Osteoblast (primary cell): ENCODE results near the gene PPP1R12A. TPM values are rescaled to one million over a fixed set of nuclear protein-coding genes. Genes with fewer than 3 reads are reported as not detected.
A peak's percentile ranks its signal among the peaks of the same experiment; 100 is the strongest.
"Not testable (repeated sequence)": the region's sequence is repeated elsewhere in the genome, so short reads cannot be mapped to it uniquely, and the experiment has no call there.

Experiments used
- DNase-seq: peaks from one replicate; pipeline ENCODE4 v3.0.0; 2011; ENCODE audit warnings: low spot score, mixed read lengths; ENCODE audit not compliant: insufficient read length; ENCODE audit errors: missing footprints
- H2AFZ ChIP-seq: 2 replicates; pipeline ENCODE4 v1.6.0; 2011; ENCODE audit warnings: mild to moderate bottlenecking, low read length
- H3K27ac ChIP-seq: 2 replicates; pipeline ENCODE4 v1.5.1; 2011; ENCODE audit warnings: mild to moderate bottlenecking, low read depth, low read length, moderate library complexity
- H3K27me3 ChIP-seq: 2 replicates; pipeline ENCODE4 v1.6.0; 2012; ENCODE audit warnings: mild to moderate bottlenecking, control low read depth, inconsistent platforms, low read length, moderate library complexity; ENCODE audit not compliant: insufficient read depth
- H3K36me3 ChIP-seq: 2 replicates; pipeline ENCODE4 v1.5.1; 2011; ENCODE audit warnings: mild to moderate bottlenecking, low read length, control low read depth, moderate library complexity; ENCODE audit not compliant: insufficient read depth
- H3K4me1 ChIP-seq: 2 replicates; pipeline ENCODE4 v1.5.1; 2011; ENCODE audit warnings: mild to moderate bottlenecking, low read length, control low read depth, moderate library complexity; ENCODE audit not compliant: insufficient read depth
- H3K4me2 ChIP-seq: 2 replicates; pipeline ENCODE4 v1.6.0; 2011; ENCODE audit warnings: mild to moderate bottlenecking, low read length; ENCODE audit not compliant: insufficient read depth
- H3K4me3 ChIP-seq: fragments of 200-600 bp; sonication (generic); 3 replicates; pipeline ENCODE4 v1.5.1; 2012; ENCODE audit warnings: mild to moderate bottlenecking, low read length, inconsistent platforms; ENCODE audit not compliant: insufficient read depth
- H3K79me2 ChIP-seq: 2 replicates; pipeline ENCODE4 v1.6.0; 2012; ENCODE audit warnings: mild to moderate bottlenecking, low read length, control low read depth, inconsistent platforms; ENCODE audit not compliant: insufficient read depth
- H3K9me3 ChIP-seq: 2 replicates; pipeline ENCODE4 v1.5.1; 2011; ENCODE audit warnings: low read depth, low read length, control low read depth
- H4K20me1 ChIP-seq: 2 replicates; pipeline ENCODE4 v1.6.0; 2012; ENCODE audit warnings: mild to moderate bottlenecking, low read length, control low read depth; ENCODE audit not compliant: insufficient read depth
- total RNA-seq: library from RNA; depleted of rRNA; stranded (reverse); fragments of >200 nt; gene quantifications from 2 replicates; pipeline ENCODE4 v1.2.3, GENCODE V29; 2012
- TF ChIP-seq, protein P1 (sequence below): IDR thresholded peaks from 2 replicates; pipeline ENCODE4 v1.5.1; 2011; ENCODE audit warnings: mild to moderate bottlenecking, low read depth, low read length, moderate library complexity; ENCODE audit errors: extremely low read depth

The PPP1R12A gene
- total RNA-seq, 1 donor: 165 TPM

GRCh38 chr12:79883216-79883615, 51.7 kb downstream of the PPP1R12A start:
- TF ChIP-seq, protein P1, sequence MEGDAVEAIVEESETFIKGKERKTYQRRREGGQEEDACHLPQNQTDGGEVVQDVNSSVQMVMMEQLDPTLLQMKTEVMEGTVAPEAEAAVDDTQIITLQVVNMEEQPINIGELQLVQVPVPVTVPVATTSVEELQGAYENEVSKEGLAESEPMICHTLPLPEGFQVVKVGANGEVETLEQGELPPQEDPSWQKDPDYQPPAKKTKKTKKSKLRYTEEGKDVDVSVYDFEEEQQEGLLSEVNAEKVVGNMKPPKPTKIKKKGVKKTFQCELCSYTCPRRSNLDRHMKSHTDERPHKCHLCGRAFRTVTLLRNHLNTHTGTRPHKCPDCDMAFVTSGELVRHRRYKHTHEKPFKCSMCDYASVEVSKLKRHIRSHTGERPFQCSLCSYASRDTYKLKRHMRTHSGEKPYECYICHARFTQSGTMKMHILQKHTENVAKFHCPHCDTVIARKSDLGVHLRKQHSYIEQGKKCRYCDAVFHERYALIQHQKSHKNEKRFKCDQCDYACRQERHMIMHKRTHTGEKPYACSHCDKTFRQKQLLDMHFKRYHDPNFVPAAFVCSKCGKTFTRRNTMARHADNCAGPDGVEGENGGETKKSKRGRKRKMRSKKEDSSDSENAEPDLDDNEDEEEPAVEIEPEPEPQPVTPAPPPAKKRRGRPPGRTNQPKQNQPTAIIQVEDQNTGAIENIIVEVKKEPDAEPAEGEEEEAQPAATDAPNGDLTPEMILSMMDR: no peak

DNA sequence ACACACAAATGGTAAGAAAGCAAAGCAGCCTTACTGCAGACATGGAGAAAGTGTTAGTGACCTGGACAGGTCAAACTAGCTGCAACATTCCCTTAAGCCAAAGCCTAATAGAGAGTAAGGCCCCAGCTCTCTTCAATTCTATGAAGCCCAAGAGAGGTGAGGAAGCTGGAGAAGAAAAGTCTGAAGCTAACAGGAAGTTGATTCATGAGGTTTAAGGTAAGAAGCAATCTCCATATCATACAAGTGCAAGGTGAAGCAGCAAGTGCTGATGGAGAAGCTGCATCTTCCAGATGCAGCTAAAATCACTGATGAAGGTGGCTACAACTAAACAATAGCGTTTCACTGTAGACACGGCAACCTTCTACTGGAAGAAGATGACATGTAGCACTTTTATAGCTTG, 53.5 kb downstream of the PPP1R12A start:
- Histone ChIP-seq H3K4me2 (no peak overlapping the region), H3K79me2 (peaks cover 98% of the 10 kb centered on the region), H3K9me3 (no peaks in the 10 kb centered on the region), H3K36me3 (no peaks in the 10 kb centered on the region), H3K4me3 (no peak overlapping the region), H3K27ac (no peak overlapping the region), H3K27me3 (no peaks in the 10 kb centered on the region), H3K4me1 (peaks cover 23% of the 10 kb centered on the region), H2AFZ (no peak overlapping the region), H4K20me1 (peaks cover 28% of the 10 kb centered on the region)
- no peak for DNase-seq
- TF ChIP-seq, protein P1: no peak

More at GRCh38 chr12:79883216-79883615, 51.7 kb downstream of the PPP1R12A start:
- Histone ChIP-seq H3K4me3 (no peak overlapping the region), H3K27me3 (no peaks in the 10 kb centered on the region), H3K9me3 (no peaks in the 10 kb centered on the region), H3K4me2 (peak overlapping the region; percentile 3), H3K79me2 (peaks cover 99% of the 10 kb centered on the region), H3K4me1 (peaks cover 38% of the 10 kb centered on the region), H3K27ac (peak overlapping the region; percentile 16), H4K20me1 (peaks cover 27% of the 10 kb centered on the region), H3K36me3 (no peaks in the 10 kb centered on the region), H2AFZ (no peak overlapping the region)
- no peak for DNase-seq

- not testable (repeated sequence) for H3K9me3 ChIP-seq, H2AFZ ChIP-seq, H3K27ac ChIP-seq, H3K4me2 ChIP-seq, H3K36me3 ChIP-seq, H3K4me1 ChIP-seq, H3K4me3 ChIP-seq, H3K27me3 ChIP-seq, DNase-seq
- peaks cover 96% of the 10 kb centered on the region for H3K79me2 ChIP-seq
- H4K20me1 ChIP-seq: peaks cover 31% of the 10 kb centered on the region
Observed at GRCh38 chr12:79878506-79878905, 56.4 kb downstream of the PPP1R12A start.

DNA sequence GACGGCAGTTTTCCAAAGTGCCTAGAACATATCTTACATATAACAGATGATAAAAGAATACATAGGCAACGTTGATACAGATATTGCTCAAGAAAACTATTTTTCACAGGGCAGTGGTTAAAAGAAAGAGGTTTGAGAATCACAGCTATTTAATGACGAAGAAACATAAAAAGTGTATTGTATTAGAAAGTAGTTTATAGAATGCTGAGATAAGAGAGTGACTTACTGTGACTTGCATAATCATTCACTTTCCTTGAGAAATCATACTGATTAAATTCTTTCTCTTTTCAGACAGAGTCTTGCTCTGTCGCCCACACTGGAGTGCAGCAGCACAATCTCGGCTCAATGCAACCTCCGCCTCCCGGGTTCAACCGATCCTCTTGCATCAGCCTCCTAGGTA, 57.7 kb downstream of the PPP1R12A start:
- H2AFZ ChIP-seq: no peak overlapping the region
- no peak overlapping the region for H3K4me2 ChIP-seq
- no peaks in the 10 kb centered on the region for H3K27me3 ChIP-seq
- H3K9me3 ChIP-seq: no peaks in the 10 kb centered on the region
- peaks cover 96% of the 10 kb centered on the region for H3K79me2 ChIP-seq
- H3K36me3 ChIP-seq: no peaks in the 10 kb centered on the region
- DNase-seq: no peak
- no peak overlapping the region for H3K4me3 ChIP-seq
- H3K4me1 ChIP-seq: no peaks in the 10 kb centered on the region
- TF ChIP-seq, protein P1: no peak
- H3K27ac ChIP-seq: no peak overlapping the region
- peaks cover 24% of the 10 kb centered on the region for H4K20me1 ChIP-seq
